A549 (cell line): ENCODE data around the gene GPR146. TPM values are rescaled to one million over a fixed set of nuclear protein-coding genes. Genes with fewer than 3 reads are reported as not detected.

Source experiments
- ATAC-seq, 2 experiments: fragments of 200-7000 bp in 1 of 2; fragments of >200 bp in 1 of 2; cut with Nextera tagmentation in 1 of 2; cut with Tn5 transposase in 1 of 2; 3 replicates each; pipeline versions ENCODE4 v1.8.0 to v1.9.1; 2018 to 2020; ENCODE audit warnings: mild to moderate bottlenecking in 1 of 2, moderate library complexity in 1 of 2
- CTCF ChIA-PET: fragments of 300-600 bp; sonication (Branson Sonifier 250); formaldehyde crosslinking; extraction: SDS; loops from one replicate; lab custom pipeline; 2021; ENCODE audit warnings: antibody characterized with exemption, inconsistent platforms; lab: Yijun Ruan, JAX
- POLR2A ChIA-PET: fragments of 350-600 bp; formaldehyde crosslinking; extraction: SDS; loops from one replicate; lab custom pipeline; 2021; ENCODE audit warnings: antibody characterized with exemption, inconsistent platforms; lab: Yijun Ruan, JAX
- DNase-seq, 2 experiments: peaks; one replicate each; pipeline versions ENCODE4 v3.0.0 to v3.0.0-alpha.2; 2011 to 2016; ENCODE audit warnings: low read depth in 1 of 2, low spot score in 1 of 2
- FAIRE-seq: peaks from 2 replicates; lab custom pipeline; 2011; peaks lifted over from hg19 to GRCh38; lab: Jason Lieb, UNC
- H3K27ac ChIP-seq, 2 experiments: fragments of >200 bp; sonication (Bioruptor Twin); formaldehyde crosslinking; 3 replicates each; pipeline ENCODE4 v1.5.1; 2016 to 2017
- H3K4me1 ChIP-seq: fragments of >200 bp; sonication (Bioruptor Twin); formaldehyde crosslinking; 3 replicates; pipeline ENCODE4 v1.6.1; 2016
- H3K4me2 ChIP-seq: fragments of >200 bp; sonication (Bioruptor Twin); formaldehyde crosslinking; 3 replicates; pipeline ENCODE4 v1.6.1; 2016
- H3K4me3 ChIP-seq: fragments of >200 bp; sonication (Bioruptor Twin); formaldehyde crosslinking; 3 replicates; pipeline ENCODE4 v1.5.1; 2016
- H3K9me3 ChIP-seq: fragments of >200 bp; sonication (Bioruptor Twin); formaldehyde crosslinking; 3 replicates; pipeline ENCODE4 v1.6.1; 2016
- BHLHE40 ChIP-seq: IDR thresholded peaks from 2 replicates; pipeline ENCODE4 v1.6.1; 2012; ENCODE audit warnings: low read depth, low read length, inconsistent platforms
- CBX8 ChIP-seq: fragments of 200-600 bp; sonication (generic); IDR thresholded peaks from 2 replicates; pipeline ENCODE4 v1.6.1; 2016
- CHD2 ChIP-seq: fragments of 150-350 bp; IDR thresholded peaks from 2 replicates; pipeline ENCODE4 v1.6.1; 2014; ENCODE audit warnings: low read length; ENCODE audit not compliant: partially characterized antibody
- EHF ChIP-seq: fragments of 250-450 bp; sonication (Bioruptor Pico); IDR thresholded peaks from 2 replicates; pipeline ENCODE4 v1.5.0; 2020; ENCODE audit warnings: mild to moderate bottlenecking
- EP300 ChIP-seq, 2 experiments: fragments of >200 bp; sonication (Bioruptor Twin); formaldehyde crosslinking; IDR thresholded peaks; 2 replicates in 1 of 2; 3 replicates in 1 of 2; pipeline ENCODE4 v1.6.1; 2016 to 2017
- HDAC2 ChIP-seq: fragments of 200-600 bp; sonication (generic); IDR thresholded peaks from 2 replicates; pipeline ENCODE4 v1.6.1; 2016
- JUN ChIP-seq, 2 experiments: fragments of >200 bp; sonication (Bioruptor Twin); formaldehyde crosslinking; IDR thresholded peaks; 2 replicates in 1 of 2; 3 replicates in 1 of 2; pipeline ENCODE4 v1.6.1; 2016 to 2017
- KDM5A ChIP-seq: fragments of 200-600 bp; sonication (generic); IDR thresholded peaks from 2 replicates; pipeline ENCODE4 v1.6.1; 2016; ENCODE audit warnings: antibody characterized with exemption, mild to moderate bottlenecking
- MAFK ChIP-seq: fragments of 450-650 bp; IDR thresholded peaks from 2 replicates; pipeline ENCODE4 v1.6.1; 2014; ENCODE audit not compliant: partially characterized antibody
- MAZ ChIP-seq: fragments of 150-350 bp; IDR thresholded peaks from 2 replicates; pipeline ENCODE4 v1.6.1; 2014; ENCODE audit warnings: antibody characterized with exemption, low read depth, low read length, borderline replicate concordance
- MYC ChIP-seq: IDR thresholded peaks from 2 replicates; pipeline ENCODE4 v1.6.1; 2012; ENCODE audit warnings: mild to moderate bottlenecking, inconsistent platforms, low read length, improper control_type of control experiment, borderline replicate concordance
- NFE2L2 ChIP-seq: fragments of 150-350 bp; conservative IDR thresholded peaks from 2 replicates; pipeline ENCODE4 v1.6.1; 2014; ENCODE audit warnings: low read length
- PHF8 ChIP-seq: fragments of 200-600 bp; sonication (generic); IDR thresholded peaks from 2 replicates; pipeline ENCODE4 v1.6.1; 2016; ENCODE audit warnings: low read depth, mild to moderate bottlenecking, antibody characterized with exemption, moderate library complexity, borderline replicate concordance
- POLR2A ChIP-seq: IDR thresholded peaks from 2 replicates; pipeline ENCODE4 v1.6.1; 2012; ENCODE audit warnings: mild to moderate bottlenecking, low read length
- RARB ChIP-seq: fragments of 250-450 bp; sonication (Bioruptor Pico); IDR thresholded peaks from 2 replicates; pipeline ENCODE4 v1.8.0; 2021; ENCODE audit warnings: mild to moderate bottlenecking, moderate library complexity
- RCOR1 ChIP-seq: fragments of 150-350 bp; IDR thresholded peaks from 2 replicates; pipeline ENCODE4 v1.6.1; 2014; ENCODE audit warnings: antibody characterized with exemption, low read length, low read depth
- RFX5 ChIP-seq: fragments of 450-650 bp; IDR thresholded peaks from 2 replicates; pipeline ENCODE4 v1.7.1; 2014; ENCODE audit warnings: antibody characterized with exemption, mild to moderate bottlenecking, moderate library complexity
- RNF2 ChIP-seq: fragments of 200-600 bp; sonication (generic); IDR thresholded peaks from 2 replicates; pipeline ENCODE4 v1.6.1; 2016; ENCODE audit warnings: low read depth, mild to moderate bottlenecking, antibody characterized with exemption, moderate library complexity, borderline replicate concordance
- SREBF2 ChIP-seq: fragments of 450-650 bp; IDR thresholded peaks from 2 replicates; pipeline ENCODE4 v1.6.1; 2014; ENCODE audit warnings: mild to moderate bottlenecking, moderate library complexity
- TP53 ChIP-seq: fragments of 250-450 bp; sonication (Bioruptor Pico); IDR thresholded peaks from 2 replicates; pipeline ENCODE4 v1.5.0; 2021; ENCODE audit warnings: mild to moderate bottlenecking, moderate library complexity
- ZFP36 ChIP-seq: fragments of 450-650 bp; IDR thresholded peaks from 2 replicates; pipeline ENCODE4 v1.6.1; 2014; ENCODE audit warnings: borderline replicate concordance; ENCODE audit not compliant: partially characterized antibody
- WGBS: methylation state at CpG from one replicate; pipeline ENCODE4 v1.1.6; 2017; ENCODE audit errors: missing lambda C conversion rate; 5-methylcytosine and 5-hydroxymethylcytosine counted together
- polyA plus RNA-seq, 4 experiments: library from polyadenylated mRNA; depleted of rRNA in 3 of 4; stranded (reverse); fragments of >200 nt; fragmentation: RNase III in 1 of 4; extraction: RNeasy Plus Mini Kit Qiagen cat#74134 plus additional on column Dnase treatment in 1 of 4; gene quantifications; 2 replicates in 3 of 4; 3 replicates in 1 of 4; pipeline ENCODE4 v1.2.3, GENCODE V29; 2011 to 2017
- TF ChIP-seq, protein P1 (sequence below): fragments of 250-450 bp; sonication (Bioruptor Pico); IDR thresholded peaks from 2 replicates; pipeline ENCODE4 v1.5.0; 2020; ENCODE audit warnings: low read depth, mild to moderate bottlenecking, moderate library complexity
- TF ChIP-seq, protein P2 (sequence below): fragments of 450-650 bp; IDR thresholded peaks from 2 replicates; pipeline ENCODE4 v1.6.1; 2014; ENCODE audit warnings: antibody characterized with exemption
- TF ChIP-seq, protein P3 (sequence below): IDR thresholded peaks from 2 replicates; pipeline ENCODE4 v1.6.1; 2012
- TF ChIP-seq, protein P4 (sequence below): fragments of 200-600 bp; sonication (generic); IDR thresholded peaks from 2 replicates; pipeline ENCODE4 v1.6.1; 2016; ENCODE audit warnings: antibody characterized with exemption, mild to moderate bottlenecking, moderate library complexity
- TF ChIP-seq, protein P5 (sequence below): IDR thresholded peaks from 2 replicates; pipeline ENCODE4 v1.6.1; 2012; ENCODE audit warnings: low read depth, borderline replicate concordance

GPR146 gene
- polyA plus RNA-seq, 2 of the 4 experiments (the other 2 are of a cell fraction) = 0.50 to 0.75 TPM

DNA sequence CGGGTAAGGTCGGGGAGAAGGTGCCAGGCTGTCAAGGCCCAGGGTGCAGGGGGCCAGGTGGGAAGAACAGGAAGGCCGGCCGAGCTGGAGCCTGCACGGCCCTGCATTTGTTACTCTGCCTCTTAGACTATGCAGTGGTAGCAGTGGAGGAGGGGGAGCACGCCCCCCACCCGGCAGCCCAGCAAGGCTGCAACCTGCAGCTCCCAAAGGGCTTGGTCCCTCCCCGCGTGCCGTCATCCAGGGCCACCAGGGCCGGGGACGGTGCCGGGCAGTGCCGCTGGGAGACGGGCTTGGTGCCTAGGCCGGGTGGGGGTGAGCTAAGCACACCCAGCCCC lies 36.5 kb downstream of the GPR146 start:
- FAIRE-seq (no peak), DNase-seq (no peak), ATAC-seq (no peak)
- CTCF ChIA-PET = interaction anchor here (1.4 to 8.9 kb wide), 5 partner anchors 11 to 102 kb away, joined by 4 to 74 read pairs (median 5); no protein-coding TSS in a partner anchor
- POLR2A ChIA-PET = no interaction called here
- TF ChIP-seq POLR2A = no peak
- WGBS = 92% methylated on average over 7 of the region's 16 CpGs
- H3K27ac ChIP-seq = no peak overlapping the region
- no peak overlapping the region for H3K4me3 ChIP-seq
- no peaks in the 10 kb centered on the region for H3K9me3 ChIP-seq
- H3K4me2 ChIP-seq = no peak overlapping the region
- no peaks in the 10 kb centered on the region for H3K4me1 ChIP-seq

DNA sequence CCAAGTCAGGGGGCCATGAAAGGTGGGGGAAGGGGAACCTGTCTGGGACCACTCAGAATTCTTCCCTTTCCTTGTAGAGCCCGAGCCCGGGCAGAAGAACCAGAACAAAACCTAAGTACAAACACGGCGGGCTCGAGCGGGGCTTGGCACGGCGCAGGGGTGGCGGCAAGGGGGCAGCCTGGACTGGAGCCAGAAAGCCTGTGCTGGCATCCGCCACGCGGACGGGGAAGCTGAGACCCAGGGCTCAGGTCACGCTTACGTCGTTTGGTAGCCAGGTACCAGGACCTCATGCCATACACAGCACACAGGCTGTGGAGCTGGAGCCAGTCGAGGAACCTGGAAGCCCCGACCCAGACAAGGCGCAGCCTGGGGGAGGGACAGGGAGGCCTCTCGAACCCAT lies 37.0 kb downstream of the GPR146 start:
- ChIA-PET POLR2A (no interaction called here), CTCF (interaction anchor here (1.1 to 8.9 kb wide), 7 partner anchors 10 to 102 kb away, joined by 3 to 74 read pairs (median 5); no protein-coding TSS in a partner anchor)
- FAIRE-seq (no peak), ATAC-seq (no peak), DNase-seq (no peak)
- Histone ChIP-seq H3K4me3 (no peak overlapping the region), H3K4me2 (no peak overlapping the region), H3K9me3 (no peaks in the 10 kb centered on the region), H3K27ac (no peak overlapping the region), H3K4me1 (peaks cover 1% of the 10 kb centered on the region)
- no peak for TF ChIP-seq RNF2
- TF ChIP-seq CBX8 = no peak
- no peak for TF ChIP-seq BHLHE40
- TF ChIP-seq PHF8 = no peak
- TF ChIP-seq MAFK = no peak
- no peak for TF ChIP-seq ZFP36
- no peak for TF ChIP-seq SREBF2
- TF ChIP-seq JUN (IDR thresholded peaks at IDR 0.05) = no peak
- TF ChIP-seq, protein P1, sequence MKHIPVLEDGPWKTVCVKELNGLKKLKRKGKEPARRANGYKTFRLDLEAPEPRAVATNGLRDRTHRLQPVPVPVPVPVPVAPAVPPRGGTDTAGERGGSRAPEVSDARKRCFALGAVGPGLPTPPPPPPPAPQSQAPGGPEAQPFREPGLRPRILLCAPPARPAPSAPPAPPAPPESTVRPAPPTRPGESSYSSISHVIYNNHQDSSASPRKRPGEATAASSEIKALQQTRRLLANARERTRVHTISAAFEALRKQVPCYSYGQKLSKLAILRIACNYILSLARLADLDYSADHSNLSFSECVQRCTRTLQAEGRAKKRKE (CRISPR knock-in tag) = no peak
- no peak for TF ChIP-seq MAZ
- TF ChIP-seq, protein P2, sequence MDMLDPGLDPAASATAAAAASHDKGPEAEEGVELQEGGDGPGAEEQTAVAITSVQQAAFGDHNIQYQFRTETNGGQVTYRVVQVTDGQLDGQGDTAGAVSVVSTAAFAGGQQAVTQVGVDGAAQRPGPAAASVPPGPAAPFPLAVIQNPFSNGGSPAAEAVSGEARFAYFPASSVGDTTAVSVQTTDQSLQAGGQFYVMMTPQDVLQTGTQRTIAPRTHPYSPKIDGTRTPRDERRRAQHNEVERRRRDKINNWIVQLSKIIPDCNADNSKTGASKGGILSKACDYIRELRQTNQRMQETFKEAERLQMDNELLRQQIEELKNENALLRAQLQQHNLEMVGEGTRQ = no peak
- no peak for TF ChIP-seq KDM5A
- no peak for TF ChIP-seq TP53
- WGBS = 87% methylated on average over 17 of the region's 20 CpGs

DNA sequence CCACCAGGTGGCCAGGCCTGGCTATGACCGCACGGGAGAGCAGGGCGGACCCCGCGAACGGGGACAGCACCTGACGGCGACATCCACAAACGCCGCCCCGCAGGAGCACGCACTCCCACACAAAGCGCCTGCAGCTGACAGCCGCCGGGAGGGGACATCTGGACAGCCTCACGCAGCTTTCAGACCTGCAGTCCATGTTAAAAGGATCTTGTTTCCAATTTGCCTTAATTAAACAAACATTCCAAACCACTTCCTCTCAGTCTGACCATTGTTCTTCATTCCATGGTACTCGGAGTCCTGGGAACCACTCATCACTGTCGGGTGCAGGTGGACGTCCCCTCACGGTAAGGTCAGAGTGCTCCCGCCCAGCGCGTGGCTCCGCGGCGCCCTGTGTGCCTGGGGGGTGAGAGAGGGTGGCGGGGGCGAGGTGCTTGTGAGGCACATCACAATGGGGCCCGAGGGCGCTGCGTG lies 37.6 kb downstream of the GPR146 start:
- Histone ChIP-seq H3K4me3 (no peak overlapping the region), H3K4me2 (no peak overlapping the region), H3K9me3 (no peaks in the 10 kb centered on the region), H3K27ac (no peak overlapping the region), H3K4me1 (peaks cover 6% of the 10 kb centered on the region)
- 93% methylated on average over 29 of the region's 31 CpGs for WGBS
- FAIRE-seq (no peak), ATAC-seq (no peak), DNase-seq (no peak)
- ChIA-PET POLR2A (no interaction called here), CTCF (interaction anchor here (0.9 to 8.9 kb wide), 5 partner anchors 9 to 94 kb away, joined by 3 to 74 read pairs (median 4); no protein-coding TSS in a partner anchor)
- TF ChIP-seq, protein P3, sequence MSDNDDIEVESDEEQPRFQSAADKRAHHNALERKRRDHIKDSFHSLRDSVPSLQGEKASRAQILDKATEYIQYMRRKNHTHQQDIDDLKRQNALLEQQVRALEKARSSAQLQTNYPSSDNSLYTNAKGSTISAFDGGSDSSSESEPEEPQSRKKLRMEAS = no peak
- TF ChIP-seq, protein P4, sequence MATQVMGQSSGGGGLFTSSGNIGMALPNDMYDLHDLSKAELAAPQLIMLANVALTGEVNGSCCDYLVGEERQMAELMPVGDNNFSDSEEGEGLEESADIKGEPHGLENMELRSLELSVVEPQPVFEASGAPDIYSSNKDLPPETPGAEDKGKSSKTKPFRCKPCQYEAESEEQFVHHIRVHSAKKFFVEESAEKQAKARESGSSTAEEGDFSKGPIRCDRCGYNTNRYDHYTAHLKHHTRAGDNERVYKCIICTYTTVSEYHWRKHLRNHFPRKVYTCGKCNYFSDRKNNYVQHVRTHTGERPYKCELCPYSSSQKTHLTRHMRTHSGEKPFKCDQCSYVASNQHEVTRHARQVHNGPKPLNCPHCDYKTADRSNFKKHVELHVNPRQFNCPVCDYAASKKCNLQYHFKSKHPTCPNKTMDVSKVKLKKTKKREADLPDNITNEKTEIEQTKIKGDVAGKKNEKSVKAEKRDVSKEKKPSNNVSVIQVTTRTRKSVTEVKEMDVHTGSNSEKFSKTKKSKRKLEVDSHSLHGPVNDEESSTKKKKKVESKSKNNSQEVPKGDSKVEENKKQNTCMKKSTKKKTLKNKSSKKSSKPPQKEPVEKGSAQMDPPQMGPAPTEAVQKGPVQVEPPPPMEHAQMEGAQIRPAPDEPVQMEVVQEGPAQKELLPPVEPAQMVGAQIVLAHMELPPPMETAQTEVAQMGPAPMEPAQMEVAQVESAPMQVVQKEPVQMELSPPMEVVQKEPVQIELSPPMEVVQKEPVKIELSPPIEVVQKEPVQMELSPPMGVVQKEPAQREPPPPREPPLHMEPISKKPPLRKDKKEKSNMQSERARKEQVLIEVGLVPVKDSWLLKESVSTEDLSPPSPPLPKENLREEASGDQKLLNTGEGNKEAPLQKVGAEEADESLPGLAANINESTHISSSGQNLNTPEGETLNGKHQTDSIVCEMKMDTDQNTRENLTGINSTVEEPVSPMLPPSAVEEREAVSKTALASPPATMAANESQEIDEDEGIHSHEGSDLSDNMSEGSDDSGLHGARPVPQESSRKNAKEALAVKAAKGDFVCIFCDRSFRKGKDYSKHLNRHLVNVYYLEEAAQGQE = no peak
- no peak for TF ChIP-seq EHF
- TF ChIP-seq RCOR1 = no peak
- no peak for TF ChIP-seq KDM5A
- TF ChIP-seq EP300 (IDR thresholded peaks at IDR 0.05) = no peak
- no peak for TF ChIP-seq CHD2
- TF ChIP-seq RARB (CRISPR knock-in tag) = no peak
- TF ChIP-seq MYC = no peak
- no peak for TF ChIP-seq RFX5
- no peak for TF ChIP-seq NFE2L2
- TF ChIP-seq HDAC2 = no peak
- no peak for TF ChIP-seq MAFK
- TF ChIP-seq, protein P5, sequence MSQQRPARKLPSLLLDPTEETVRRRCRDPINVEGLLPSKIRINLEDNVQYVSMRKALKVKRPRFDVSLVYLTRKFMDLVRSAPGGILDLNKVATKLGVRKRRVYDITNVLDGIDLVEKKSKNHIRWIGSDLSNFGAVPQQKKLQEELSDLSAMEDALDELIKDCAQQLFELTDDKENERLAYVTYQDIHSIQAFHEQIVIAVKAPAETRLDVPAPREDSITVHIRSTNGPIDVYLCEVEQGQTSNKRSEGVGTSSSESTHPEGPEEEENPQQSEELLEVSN = no peak
- TF ChIP-seq RNF2 = no peak
- no peak for TF ChIP-seq CBX8
